GM19397 (cell line): Measurements from ENCODE around the gene HCN3.

Experiments used
- ATAC-seq: cut with Tn5 transposase; IDR thresholded peaks from one replicate; pipeline ENCODE4 v1.9.1; 2021; ENCODE audit warnings: mild to moderate bottlenecking, moderate library complexity; ENCODE audit not compliant: unreplicated experiment

Gene HCN3

GRCh38 chr1:155308493-155309422 lies 31.5 kb downstream of the HCN3 start, which contains the start of gene FDPS:
TSS of gene FDPS (plus strand) at chr1:155308866. CDS start at chr1:155309790, 924 bp downstream.
- peak; percentile 92 for ATAC-seq

- no peak for ATAC-seq
Measured at GRCh38 chr1:155309423-155310021, 32.3 kb downstream of the HCN3 start.

GRCh38 chr1:155313261-155313660 lies 36.0 kb downstream of the HCN3 start:
- no peak for ATAC-seq

GRCh38 chr1:155316922-155317321 lies 39.7 kb downstream of the HCN3 start:
- no peak for ATAC-seq

DNA sequence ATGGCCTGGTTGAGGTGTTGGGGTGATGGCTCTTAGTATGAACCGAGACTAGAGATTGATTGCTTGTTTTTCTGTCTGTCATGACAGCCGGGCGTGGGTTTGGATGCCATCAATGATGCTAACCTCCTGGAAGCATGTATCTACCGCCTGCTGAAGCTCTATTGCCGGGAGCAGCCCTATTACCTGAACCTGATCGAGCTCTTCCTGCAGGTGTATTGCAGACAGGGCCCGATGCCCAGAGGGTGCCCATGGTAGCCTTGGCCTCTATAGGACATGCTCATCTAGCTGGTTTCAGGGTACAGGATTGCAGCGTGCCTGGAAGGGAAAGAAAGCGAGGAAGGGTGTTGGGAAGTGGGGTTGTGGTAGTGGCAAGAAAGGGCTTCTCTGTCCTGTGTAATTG lies 40.8 kb downstream of the HCN3 start:
- no peak for ATAC-seq

DNA sequence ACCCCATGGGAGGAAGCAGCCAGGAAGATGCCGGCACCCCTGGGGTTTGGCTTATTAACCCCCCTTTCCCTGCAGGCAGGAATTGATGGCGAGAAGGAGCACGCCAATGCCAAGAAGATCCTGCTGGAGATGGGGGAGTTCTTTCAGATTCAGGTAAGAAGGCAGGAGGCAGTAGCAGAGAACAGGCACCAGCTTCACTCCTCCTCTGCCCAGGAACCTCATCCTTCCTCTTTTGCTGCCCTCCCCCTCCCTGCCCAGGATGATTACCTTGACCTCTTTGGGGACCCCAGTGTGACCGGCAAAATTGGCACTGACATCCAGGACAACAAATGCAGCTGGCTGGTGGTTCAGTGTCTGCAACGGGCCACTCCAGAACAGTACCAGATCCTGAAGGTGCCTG lies 42.3 kb downstream of the HCN3 start:
- ATAC-seq = no peak

GRCh38 chr1:155320252-155320651 lies 43.0 kb downstream of the HCN3 start:
- ATAC-seq = no peak

DNA sequence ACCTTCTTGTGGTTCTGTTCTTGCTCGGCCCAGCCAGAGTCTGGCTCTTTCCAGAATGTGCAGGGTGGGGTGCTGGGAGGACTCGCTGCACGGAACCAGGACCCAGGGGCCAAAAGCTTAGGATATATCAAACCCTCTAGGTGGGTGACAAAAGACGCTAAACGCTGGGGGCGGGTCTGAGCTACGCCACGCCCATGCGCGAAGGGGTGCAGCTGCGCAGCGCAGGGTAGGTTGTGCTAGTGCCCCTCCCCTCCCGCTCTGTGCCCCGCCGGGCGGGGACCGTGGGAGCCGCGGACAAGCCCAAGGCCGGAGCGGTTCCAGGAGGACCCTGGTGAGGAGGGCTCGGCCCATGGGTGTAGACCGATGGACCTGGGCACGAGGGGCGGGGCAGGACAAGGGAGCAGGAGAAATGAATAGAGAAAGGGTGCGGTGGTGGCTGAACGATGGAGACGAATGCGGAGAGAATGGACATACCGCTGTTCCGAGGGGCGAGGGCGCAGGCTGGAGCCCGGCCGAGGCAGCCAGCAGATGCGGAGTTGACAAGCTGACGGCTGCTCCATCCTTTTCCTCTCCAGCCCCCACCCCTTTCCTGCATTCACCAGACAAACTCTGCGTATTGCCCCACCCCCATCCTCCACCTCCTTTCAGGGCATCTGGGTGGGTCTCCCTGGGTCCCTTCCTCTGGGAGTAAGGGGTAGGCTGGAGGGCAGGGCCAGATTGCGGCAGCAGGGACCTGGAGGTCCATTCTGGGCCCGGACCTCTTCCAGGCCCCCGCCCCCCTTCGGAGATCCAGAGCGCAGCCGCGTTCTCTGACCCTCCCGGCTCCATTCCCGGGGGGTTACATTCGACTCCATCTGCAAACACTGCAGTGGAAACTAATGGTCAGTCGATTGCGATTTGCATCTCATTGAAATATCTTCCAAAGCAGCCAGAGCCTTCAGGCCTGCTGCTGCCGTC lies 43.7 kb downstream of the HCN3 start, which contains the start of gene RUSC1:
Gene RUSC1 (plus strand): TSS at position 234 of the 957 bp plus-strand sequence. CDS start 880 bp downstream, outside the sequence.
- no peak for ATAC-seq

- ATAC-seq = no peak
Measured at GRCh38 chr1:155321639-155322503, 44.6 kb downstream of the HCN3 start.

GRCh38 chr1:155322571-155322952 lies 45.3 kb downstream of the HCN3 start:
- ATAC-seq = no peak

DNA sequence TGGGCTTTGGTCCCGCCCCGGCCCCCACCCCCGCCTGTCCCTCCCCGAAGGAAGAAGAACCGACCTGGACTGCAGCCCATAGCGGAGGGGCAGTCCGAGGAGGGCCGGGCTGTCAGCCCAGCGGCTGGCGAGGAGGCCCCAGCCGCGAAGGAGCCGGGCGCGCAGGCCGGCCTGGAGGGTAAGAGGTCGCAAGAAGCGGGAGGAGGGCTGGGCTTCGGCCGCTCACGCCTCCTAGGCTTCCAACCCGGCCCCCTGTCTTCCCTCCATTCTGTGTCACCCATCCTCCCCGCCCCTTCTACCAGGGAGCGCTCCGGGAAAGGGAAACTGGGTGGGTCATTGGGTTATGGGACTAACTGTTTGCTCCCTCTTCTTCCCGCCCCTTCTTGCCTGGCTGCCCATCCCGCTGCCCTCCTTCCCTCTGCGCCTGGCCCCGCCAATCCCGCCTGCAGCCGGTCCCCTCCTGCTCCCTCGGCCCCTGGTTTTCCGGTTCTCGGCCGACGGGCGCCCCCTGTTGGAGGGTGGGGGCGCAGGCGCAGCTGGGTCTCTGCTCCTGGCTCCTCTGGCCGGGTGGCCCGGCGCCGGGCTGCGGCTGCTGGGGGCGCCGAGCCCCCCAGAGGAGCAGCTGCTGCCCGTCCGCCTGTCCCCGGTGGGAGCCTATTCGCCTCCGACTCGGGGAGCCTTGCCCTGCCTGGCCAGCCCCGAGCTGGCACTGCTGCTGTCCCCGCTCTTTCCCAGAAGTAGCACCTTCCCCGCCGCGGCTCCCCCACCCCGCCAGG lies 45.9 kb downstream of the HCN3 start:
- ATAC-seq = peak; percentile 43

GRCh38 chr1:155323729-155324036 lies 46.4 kb downstream of the HCN3 start:
- peak; percentile 42 for ATAC-seq

- peak; percentile 59 for ATAC-seq
Measured at GRCh38 chr1:155324037-155324716, 46.9 kb downstream of the HCN3 start.

DNA sequence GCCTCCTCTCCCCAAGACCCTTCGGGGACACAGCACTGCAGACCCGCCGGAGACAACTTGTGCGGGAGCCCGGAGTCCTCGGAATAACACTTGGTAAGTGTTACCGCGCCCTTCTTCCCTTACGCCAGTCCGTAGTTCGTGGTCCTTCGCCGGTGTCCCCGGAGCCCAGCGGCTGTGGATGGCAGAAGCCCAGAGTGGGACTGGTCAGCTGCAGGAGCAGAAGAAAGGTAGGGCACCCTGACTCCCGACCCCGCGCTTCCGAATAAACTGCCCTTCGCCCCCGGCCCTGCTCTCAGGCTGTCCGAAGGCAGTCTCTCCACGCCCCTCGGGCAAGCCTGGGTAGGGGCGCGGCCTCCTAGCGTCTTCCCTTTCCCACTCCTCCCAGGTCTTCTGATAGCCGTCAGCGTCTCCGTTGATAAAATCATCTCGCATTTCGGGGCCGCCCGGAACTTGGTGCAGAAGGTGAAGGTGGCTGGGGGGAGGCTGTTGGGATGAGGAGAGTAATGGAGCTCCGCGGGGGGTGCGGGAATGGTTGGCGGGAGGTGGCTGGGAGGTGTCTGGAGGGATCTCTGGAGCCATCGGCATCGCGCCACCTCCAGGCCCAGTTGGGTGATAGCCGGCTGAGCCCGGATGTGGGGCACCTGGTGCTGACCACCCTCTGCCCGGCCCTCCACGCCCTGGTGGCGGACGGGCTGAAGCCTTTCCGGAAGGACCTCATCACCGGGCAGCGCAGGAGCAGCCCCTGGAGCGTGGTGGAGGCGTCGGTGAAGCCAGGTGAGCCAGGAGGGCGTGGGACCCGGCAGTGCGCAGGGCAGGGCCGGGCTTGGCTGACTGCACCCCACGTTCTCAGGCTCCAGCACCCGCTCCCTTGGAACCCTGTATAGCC lies 47.7 kb downstream of the HCN3 start:
- ATAC-seq = no peak

GRCh38 chr1:155325603-155325893 lies 48.3 kb downstream of the HCN3 start:
- no peak for ATAC-seq

DNA sequence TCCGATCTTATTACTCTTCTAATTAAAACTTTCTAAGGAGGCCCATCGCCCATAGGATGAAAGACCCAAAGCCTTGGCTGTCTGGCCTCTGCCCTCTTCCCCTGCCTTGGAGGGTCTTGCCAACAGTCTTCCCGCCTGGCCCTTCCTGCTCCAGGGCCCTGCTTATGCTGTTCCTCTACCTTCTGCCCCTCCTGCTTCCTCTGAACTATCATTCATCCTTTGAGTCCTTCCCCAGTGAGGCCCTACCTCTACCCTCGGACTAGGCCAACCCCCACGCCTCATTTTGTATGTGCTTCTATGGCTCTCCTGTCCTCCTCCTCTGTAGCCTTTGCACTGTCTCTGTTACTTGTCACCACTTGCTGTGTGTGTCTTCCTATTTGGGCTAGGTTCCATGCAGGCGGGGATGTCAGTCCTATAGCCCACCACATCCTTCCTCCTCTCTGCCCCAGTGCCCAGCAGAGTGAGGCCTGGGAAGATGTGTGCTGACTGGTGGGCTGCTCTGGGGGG lies 48.8 kb downstream of the HCN3 start:
- ATAC-seq = no peak

GRCh38 chr1:155326631-155327037 lies 49.4 kb downstream of the HCN3 start:
- ATAC-seq = no peak

GRCh38 chr1:155327981-155328380 lies 50.7 kb downstream of the HCN3 start:
- no peak for ATAC-seq
